ENCODE measurements around the gene ICE2.
"Not testable (repeated sequence)": the region's sequence is repeated elsewhere in the genome, so short reads cannot be mapped to it uniquely, and the experiment has no call there.

Gene ICE2

DNA sequence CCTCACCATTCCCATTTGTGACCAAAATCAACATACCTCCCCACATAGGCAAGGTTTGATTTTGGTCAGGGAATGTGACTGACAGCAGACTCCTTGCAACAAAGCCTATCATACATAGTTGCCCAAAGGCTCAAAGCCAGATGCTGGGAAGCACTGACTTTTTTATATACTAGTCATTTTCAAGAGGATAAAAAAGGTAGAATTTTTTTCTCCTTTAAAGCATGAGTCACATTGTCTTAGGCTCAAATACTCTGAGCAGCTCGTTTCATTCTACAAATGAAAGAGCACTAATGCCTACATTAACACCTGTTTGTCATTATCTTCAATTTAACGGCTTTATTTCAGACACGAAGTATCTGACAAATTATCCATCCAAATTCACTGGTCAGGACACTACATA is 36.2 kb downstream of the ICE2 start:
- no peak for DNase-seq

DNA sequence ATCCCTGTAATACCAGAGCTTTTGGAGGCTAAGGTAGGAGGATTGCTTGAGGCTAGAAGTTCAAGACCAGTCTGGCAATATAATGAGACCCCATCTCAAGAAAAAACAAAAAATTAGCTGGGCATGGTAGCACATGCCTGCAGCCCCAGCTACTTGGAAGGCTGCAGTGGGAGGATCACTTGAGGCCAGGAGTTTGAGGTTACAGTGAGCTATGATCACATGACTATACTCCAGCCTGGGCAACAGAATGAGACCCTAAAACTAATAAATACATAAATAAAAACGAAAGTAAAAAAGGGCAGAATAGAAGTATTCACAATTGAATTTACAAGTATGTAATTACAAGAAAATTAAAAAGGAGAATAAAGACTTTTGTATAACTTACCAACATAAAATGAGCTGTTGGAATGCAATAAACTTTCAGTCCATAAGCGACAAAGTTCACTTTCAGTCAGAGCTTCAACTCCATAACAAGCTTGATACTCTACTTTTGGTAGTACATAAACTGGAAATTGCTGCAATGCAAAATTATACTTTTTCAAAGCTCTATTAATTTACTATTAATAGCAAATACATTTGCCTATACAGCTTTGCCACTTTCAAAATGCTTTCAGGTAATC is 36.8 kb downstream of the ICE2 start:
- no peak for DNase-seq

- DNase-seq: no peak
Observed at GRCh38 chr15:60441331-60441730, 37.6 kb downstream of the ICE2 start.

- DNase-seq: no peak
Observed at GRCh38 chr15:60438646-60439045, 40.3 kb downstream of the ICE2 start.

DNA sequence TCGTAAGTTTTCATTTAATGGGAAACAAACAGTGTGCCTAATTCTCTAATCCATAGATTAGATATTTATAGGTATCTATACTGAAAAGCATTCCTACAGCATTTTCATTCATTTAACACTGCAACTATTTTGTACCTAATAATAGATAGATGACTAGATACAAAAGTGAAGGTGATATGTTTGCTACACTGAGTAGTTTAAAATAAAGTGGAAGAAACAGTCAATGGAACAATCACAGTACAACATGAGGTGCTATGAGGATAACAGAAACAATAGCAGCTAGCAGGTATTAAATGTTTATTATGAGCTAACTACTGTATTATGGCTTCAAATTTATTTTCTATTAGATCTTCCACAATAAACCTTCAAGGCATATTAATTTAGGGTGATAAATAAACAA is 50.0 kb downstream of the ICE2 start:
- DNase-seq: no peak

DNA sequence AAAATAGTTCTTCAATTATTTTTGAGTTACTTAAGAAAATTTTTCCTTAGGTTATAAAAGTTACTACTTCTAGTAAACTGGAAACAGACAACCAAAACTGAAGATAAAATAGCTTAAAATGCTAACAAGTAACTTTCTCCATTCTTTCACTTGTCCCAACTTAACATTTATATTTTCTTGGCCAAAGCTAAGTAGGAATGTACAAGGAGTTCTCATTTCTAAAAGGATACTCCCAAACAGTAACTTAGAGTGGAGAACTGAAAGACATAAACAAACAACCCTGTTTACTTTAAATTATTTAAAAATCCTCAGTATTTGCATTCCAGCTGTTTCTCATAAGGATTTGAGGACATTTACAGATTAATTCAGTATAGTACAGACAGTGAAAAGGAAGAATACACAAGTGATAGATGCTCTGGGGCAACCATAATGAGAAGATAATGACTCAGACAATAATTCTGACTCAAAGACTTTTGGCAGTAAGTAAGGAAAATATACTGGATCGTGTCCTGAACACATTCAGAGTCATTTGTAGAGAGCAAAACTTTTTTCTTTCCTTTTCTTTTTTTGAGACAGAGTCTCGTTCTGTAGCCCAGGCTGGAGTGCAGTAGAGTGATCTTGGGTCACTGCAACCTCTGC is 52.0 kb downstream of the ICE2 start:
- no peak for DNase-seq

DNA sequence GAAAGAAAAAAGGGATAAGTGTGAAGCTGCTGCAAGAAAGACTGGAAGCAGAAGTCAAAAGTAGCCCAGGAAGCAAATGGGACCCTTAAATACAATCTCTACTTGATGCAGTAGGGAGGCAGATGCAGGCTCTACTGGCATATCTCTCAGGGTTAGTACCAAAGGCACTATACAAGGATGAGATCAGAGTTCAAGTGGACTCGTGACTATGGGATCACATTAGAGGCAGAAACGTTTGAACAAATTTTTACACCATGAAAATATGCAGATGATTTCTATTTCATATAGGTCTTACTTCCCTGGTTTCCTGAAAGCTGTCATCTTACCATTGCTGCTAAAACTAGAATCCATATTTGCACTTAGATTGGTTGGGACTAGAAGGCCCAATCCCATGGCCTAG is 53.5 kb downstream of the ICE2 start:
- no peak for DNase-seq

DNA sequence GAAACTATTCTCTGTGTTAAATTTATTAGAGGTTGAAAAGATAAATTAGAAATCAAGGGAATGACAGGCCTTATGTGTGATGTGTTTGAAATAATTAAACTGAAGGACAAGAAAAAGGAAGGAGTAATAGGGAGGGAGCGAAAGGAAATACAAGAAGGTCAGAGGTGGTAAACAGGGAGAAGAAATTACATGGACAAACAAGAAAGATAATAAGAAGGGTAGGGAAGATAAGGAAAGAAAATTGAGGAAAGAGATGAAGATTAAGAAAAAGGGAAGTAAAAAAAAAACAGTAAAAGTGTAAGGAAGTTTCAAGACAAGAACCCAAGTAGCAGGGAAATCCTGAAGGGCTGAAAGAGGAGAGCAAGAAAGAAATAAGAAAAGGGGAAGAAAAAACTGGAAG is 54.9 kb downstream of the ICE2 start:
- DNase-seq: no peak

GRCh38 chr15:60423537-60423936 is 55.4 kb downstream of the ICE2 start:
- no peak for DNase-seq

DNA sequence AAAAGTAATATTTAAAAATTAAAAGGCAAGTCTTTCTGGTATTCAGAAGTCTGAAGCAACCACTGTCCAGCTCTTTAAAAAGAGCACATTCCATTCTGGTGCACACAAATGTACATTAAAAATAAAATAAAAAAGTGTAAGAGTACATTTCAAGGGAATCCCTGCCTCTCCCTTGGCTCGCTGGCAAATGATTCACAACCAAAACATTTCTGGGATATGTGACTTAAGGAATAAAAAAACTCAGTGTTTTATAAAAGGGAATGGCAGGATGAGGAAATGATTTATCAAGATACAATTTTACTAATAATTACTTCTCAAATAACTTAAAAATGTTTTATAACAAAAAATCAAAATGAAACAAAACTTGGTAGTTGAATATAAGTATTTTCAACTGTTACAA is 57.4 kb downstream of the ICE2 start:
- no peak for DNase-seq

DNA sequence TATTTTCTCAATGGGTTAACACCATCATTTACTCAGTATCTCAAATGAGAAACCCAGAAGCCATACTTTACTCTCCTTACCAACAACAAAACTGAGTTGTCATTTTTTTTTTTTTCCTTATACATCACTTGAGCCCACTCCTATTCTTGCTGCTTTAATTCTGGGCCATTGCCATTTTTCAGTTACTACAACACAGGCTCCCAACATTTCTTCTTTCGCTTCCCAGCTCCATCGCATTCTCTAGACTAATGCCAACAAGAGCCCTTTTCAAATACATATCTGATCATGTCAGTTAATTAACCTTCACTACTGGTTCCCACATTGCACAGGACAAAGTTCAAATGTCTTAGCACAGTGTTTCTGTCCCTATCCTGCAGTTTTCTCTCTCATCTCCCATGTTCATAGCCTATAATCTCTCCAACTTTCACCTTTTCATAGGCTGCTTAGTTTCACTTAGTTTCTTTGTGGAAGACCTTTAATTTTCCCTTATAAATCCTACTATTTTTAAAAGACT is 58.7 kb downstream of the ICE2 start:
- DNase-seq: no peak

GRCh38 chr15:60419753-60420152 is 59.2 kb downstream of the ICE2 start:
- no peak for DNase-seq

GRCh38 chr15:60418096-60418495 is 60.8 kb downstream of the ICE2 start:
- DNase-seq: no peak

- DNase-seq: no peak
Observed at GRCh38 chr15:60417112-60417511, 61.8 kb downstream of the ICE2 start.

GRCh38 chr15:60416484-60416883 is 62.5 kb downstream of the ICE2 start:
- DNase-seq: no peak

GRCh38 chr15:60414016-60414682 is 64.8 kb downstream of the ICE2 start:
- DNase-seq: no peak

DNA sequence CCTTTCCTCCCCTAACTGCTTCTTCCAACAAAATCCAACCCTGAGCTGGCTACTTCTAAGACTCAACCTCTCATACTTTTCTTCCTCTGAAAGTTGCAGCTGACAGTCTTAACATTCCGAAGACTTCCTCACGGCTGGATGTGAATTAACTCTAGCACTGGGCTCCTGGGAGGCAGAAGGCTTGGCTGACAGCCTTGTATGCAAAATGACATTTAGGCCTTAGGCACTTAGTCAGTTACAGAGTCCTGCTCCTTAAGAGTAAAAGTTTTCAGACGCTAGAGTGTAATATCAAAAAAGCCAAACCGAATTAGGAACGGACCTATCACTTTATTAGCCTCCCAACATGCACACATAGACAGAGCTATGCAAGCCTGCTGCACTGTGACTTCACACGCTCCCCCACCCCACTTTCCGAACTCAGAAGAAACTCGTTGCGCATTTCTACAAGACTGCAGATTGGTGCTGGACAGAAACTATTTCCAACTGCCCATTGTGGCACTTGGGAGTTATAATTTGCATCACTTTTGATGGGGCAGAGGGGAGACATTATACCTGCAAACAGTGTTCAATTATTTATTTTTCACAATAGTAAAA is 65.6 kb downstream of the ICE2 start:
- DNase-seq: no peak

GRCh38 chr15:60412807-60413206 is 66.1 kb downstream of the ICE2 start:
- not testable (repeated sequence) for DNase-seq

DNA sequence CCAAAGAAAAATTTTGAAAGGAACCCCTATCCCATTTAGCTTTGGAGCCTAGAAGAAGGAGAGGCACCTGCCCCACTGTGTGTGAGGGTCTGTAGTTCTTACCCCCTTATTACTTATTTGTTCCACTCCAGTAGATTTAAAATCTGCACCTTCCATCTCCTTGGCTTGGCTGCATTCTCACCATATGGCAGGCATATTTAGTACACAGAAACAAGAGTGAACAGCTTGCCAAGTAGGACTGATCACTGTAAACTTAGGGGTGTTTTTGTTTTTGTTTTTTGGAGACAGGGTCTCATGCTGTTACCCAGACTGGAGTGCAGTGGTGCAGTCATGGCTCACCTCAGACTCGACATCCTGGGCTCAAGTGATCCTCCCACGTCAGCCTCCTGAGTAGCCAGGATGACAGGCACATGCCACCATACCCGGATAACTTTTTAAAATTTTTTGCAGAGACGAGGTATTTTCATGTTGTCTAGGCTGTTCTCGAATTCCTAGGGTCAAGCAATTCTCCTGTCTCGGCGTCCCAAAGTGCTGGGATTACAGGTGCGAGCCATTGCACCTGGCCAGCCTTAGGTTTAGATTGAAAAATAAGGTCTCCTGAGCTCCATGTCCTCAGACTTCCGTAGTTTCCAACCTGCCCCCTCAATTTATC is 67.0 kb downstream of the ICE2 start:
- DNase-seq: no peak

- DNase-seq: not testable (repeated sequence)
Observed at GRCh38 chr15:60410350-60410749, 68.6 kb downstream of the ICE2 start.

- DNase-seq: no peak
Observed at GRCh38 chr15:60408463-60408981, 70.4 kb downstream of the ICE2 start.

DNA sequence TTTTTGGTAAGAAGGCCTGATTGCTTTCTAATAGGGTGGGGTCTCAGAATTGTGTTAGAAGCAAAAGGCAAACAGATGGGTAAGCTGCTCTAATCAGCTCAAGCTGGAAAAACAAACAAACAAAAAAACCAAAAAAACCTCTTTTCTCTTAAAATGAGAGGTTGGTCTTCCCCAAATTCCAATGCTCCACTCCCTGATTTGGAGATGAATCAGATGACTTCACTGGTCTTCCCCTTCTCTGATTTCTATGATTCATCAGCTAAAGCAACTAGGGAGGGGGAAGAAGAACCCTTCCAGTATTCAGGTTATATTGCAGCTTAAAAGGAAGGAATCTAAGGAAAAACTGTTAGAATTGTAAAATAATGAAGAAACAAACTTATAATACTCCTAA is 71.5 kb downstream of the ICE2 start:
- no peak for DNase-seq

Measured in activated CD4-positive, alpha-beta T cell treated with anti-CD3 and anti-CD28 coated beads, Interleukin-2, amount 50 U/mL, for 1 hour (primary cell).